Loucy (cell line): ENCODE measurements around the gene APPBP2.

Source experiments
- H2AFZ ChIP-seq: fragments of 200-600 bp; sonication (generic); 2 replicates; pipeline ENCODE4 v1.6.0; 2016; ENCODE audit warnings: antibody characterized with exemption, mild to moderate bottlenecking, low read length, moderate library complexity
- H3F3A ChIP-seq: fragments of 200-600 bp; 2 replicates; pipeline ENCODE4 v1.6.0; 2016; ENCODE audit warnings: antibody characterized with exemption, low read depth, mild to moderate bottlenecking
- H3K27me3 ChIP-seq: fragments of 200-600 bp; sonication (generic); 2 replicates; pipeline ENCODE4 v1.6.1; 2014; ENCODE audit warnings: low read length, mild to moderate bottlenecking; ENCODE audit not compliant: insufficient read depth, poor library complexity, severe bottlenecking
- H3K36me3 ChIP-seq: fragments of 200-600 bp; sonication (generic); 2 replicates; pipeline ENCODE4 v1.6.1; 2016; ENCODE audit warnings: low read length; ENCODE audit not compliant: insufficient read depth
- H3K4me1 ChIP-seq: fragments of 200-600 bp; sonication (generic); 2 replicates; pipeline ENCODE4 v1.5.1; 2014; ENCODE audit warnings: low read length, mild to moderate bottlenecking; ENCODE audit not compliant: insufficient read depth, poor library complexity, severe bottlenecking
- H3K4me2 ChIP-seq: fragments of 200-600 bp; sonication (generic); 2 replicates; pipeline ENCODE4 v1.6.0; 2014; ENCODE audit warnings: antibody characterized with exemption, low read length, low read depth, mild to moderate bottlenecking; ENCODE audit not compliant: poor library complexity, severe bottlenecking
- H3K4me3 ChIP-seq: fragments of 200-600 bp; sonication (generic); 2 replicates; pipeline ENCODE4 v1.5.1; 2014; ENCODE audit warnings: low read length, mild to moderate bottlenecking, mixed read lengths; ENCODE audit not compliant: poor library complexity, severe bottlenecking
- H3K79me2 ChIP-seq: fragments of 200-600 bp; sonication (generic); 2 replicates; pipeline ENCODE4 v1.6.1; 2014; ENCODE audit warnings: low read length; ENCODE audit not compliant: insufficient read depth
- H3K9ac ChIP-seq: fragments of 200-600 bp; sonication (generic); 2 replicates; pipeline ENCODE4 v1.6.0; 2014; ENCODE audit warnings: mild to moderate bottlenecking, low read depth, low read length, moderate library complexity; ENCODE audit not compliant: poor library complexity, severe bottlenecking
- H3K9me2 ChIP-seq: fragments of 200-600 bp; sonication (generic); replicated peaks from 2 replicates; pipeline ENCODE4 v1.6.1; 2016; ENCODE audit warnings: low read depth, low read length, mixed read lengths
- H3K9me3 ChIP-seq: fragments of 200-600 bp; sonication (generic); 2 replicates; pipeline ENCODE4 v1.6.1; 2014; ENCODE audit warnings: mild to moderate bottlenecking, antibody characterized with exemption, low read length, low read depth; ENCODE audit not compliant: insufficient read depth
- H4K20me1 ChIP-seq: fragments of 200-600 bp; sonication (generic); 2 replicates; pipeline ENCODE4 v1.6.0; 2014; ENCODE audit warnings: antibody characterized with exemption, low read length, mild to moderate bottlenecking; ENCODE audit not compliant: insufficient read depth, poor library complexity, severe bottlenecking
- CTCF ChIP-seq: fragments of 200-600 bp; sonication (generic); conservative IDR thresholded peaks from 2 replicates; pipeline ENCODE4 v1.5.1; 2014; ENCODE audit warnings: mild to moderate bottlenecking, antibody characterized with exemption, low read length
- EZH2phosphoT487 ChIP-seq: fragments of 200-600 bp; IDR thresholded peaks from 2 replicates; pipeline ENCODE4 v1.6.1; 2018; ENCODE audit warnings: antibody characterized with exemption, mild to moderate bottlenecking, moderate library complexity, borderline replicate concordance

The APPBP2 gene

DNA sequence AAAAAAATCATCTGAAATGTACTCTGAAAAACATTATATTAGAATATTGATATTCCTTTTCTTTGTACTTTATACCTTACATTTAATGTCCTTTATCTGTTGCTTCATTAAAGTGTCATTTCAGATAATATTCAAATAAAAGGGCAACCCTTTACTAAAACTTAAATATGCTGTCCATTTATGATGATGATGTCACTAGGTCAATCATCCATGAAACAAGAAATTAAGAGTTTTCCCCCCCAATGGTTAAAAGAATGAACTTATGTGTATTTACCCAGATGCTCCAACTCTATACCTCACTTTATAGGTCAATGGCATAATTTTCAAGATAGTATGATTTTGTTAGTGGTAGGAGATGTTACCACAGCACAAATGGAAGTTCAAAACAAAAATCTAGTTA, 15.3 kb downstream of the APPBP2 start:
- H3K4me2 ChIP-seq = no peak overlapping the region
- TF ChIP-seq EZH2phosphoT487 (no peak), CTCF (no peak)

DNA sequence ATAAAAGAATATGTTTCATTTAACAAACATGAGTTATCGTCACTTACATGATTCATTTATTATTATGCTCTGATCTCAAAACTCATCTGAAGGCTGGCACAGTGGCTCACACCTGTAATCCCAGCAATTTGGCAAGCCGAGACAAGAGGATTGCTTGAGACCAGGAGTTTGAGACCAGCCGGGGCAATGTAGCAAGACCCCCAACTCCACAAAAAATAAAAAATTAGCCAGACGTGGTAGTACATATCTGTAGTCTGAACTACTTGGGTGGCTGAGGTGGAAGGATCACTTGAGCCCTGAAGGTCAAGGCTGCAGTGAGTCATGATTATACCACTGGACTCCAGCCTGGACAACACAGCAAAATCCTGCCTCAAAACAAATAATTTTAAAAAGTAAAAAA, 16.0 kb downstream of the APPBP2 start:
- Histone ChIP-seq H4K20me1 (peaks cover 23% of the 10 kb centered on the region), H3K79me2 (peaks cover 92% of the 10 kb centered on the region)

More for the DNA sequence above, 15.3 kb downstream of the APPBP2 start:
- no peak overlapping the region for H3K4me3 ChIP-seq
- H4K20me1 ChIP-seq = peaks cover 21% of the 10 kb centered on the region
- peaks cover 4% of the 10 kb centered on the region for H3K4me1 ChIP-seq
- no peak overlapping the region for H2AFZ ChIP-seq
- H3K27me3 ChIP-seq = no peaks in the 10 kb centered on the region
- peaks cover 6% of the 10 kb centered on the region; the same call in 1 of the 2 replicates for H3K36me3 ChIP-seq
- H3K9ac ChIP-seq = no peak overlapping the region
- H3K79me2 ChIP-seq = peaks cover 92% of the 10 kb centered on the region
- H3K9me3 ChIP-seq = no peaks in the 10 kb centered on the region
- no peaks in the 10 kb centered on the region for H3F3A ChIP-seq
- no peaks in the 10 kb centered on the region for H3K9me2 ChIP-seq

GRCh38 chr17:60508384-60508980, 17.6 kb downstream of the APPBP2 start:
- peaks cover 91% of the 10 kb centered on the region for H3K79me2 ChIP-seq
- H2AFZ ChIP-seq = no peak overlapping the region
- TF ChIP-seq EZH2phosphoT487 (no peak), CTCF (no peak)
- no peak overlapping the region for H3K9ac ChIP-seq
- H3K4me2 ChIP-seq = no peak overlapping the region
- peaks cover 6% of the 10 kb centered on the region; the same call in 1 of the 2 replicates for H3K36me3 ChIP-seq
- H4K20me1 ChIP-seq = peaks cover 29% of the 10 kb centered on the region
- no peak overlapping the region for H3K4me3 ChIP-seq
- peaks cover 4% of the 10 kb centered on the region for H3K4me1 ChIP-seq
- H3K27me3 ChIP-seq = no peaks in the 10 kb centered on the region
- H3F3A ChIP-seq = no peaks in the 10 kb centered on the region
- H3K9me2 ChIP-seq = no peaks in the 10 kb centered on the region
- no peaks in the 10 kb centered on the region for H3K9me3 ChIP-seq

More for the DNA sequence above, 16.0 kb downstream of the APPBP2 start:
- Histone ChIP-seq H2AFZ (no peak overlapping the region), H3K9me2 (no peaks in the 10 kb centered on the region), H3F3A (no peaks in the 10 kb centered on the region), H3K4me1 (peaks cover 4% of the 10 kb centered on the region), H3K36me3 (peaks cover 6% of the 10 kb centered on the region; the same call in 1 of the 2 replicates), H3K27me3 (no peaks in the 10 kb centered on the region), H3K4me3 (no peak overlapping the region), H3K4me2 (no peak overlapping the region), H3K9me3 (no peaks in the 10 kb centered on the region), H3K9ac (no peak overlapping the region)
- TF ChIP-seq EZH2phosphoT487 (no peak), CTCF (no peak)
